Measurements from ENCODE around the gene WWOX.

DNA sequence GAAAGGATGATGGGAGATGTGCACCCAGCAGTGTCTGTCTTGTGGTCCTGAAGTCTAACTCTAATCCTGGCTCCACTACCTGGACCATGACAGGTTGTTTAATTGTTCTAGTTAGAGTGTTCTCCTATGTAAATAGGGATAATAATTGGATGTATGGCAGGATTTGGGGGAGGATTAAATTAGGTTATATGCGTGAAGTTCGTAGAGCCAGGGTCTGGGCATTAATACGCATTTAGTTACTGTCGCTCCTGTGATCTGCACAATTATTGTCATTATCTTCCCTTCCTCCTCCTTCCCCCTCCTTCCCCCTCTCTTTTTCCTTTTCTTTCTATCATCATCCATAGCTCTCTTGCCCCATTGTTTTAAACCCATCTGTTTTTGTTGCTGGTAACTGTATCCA, 210.3 kb downstream of the WWOX start:
- no peak for TF ChIP-seq POLR2A (IDR thresholded peaks at IDR 0.05; ENCODE audit: low read length)
- TF ChIP-seq, protein P1, sequence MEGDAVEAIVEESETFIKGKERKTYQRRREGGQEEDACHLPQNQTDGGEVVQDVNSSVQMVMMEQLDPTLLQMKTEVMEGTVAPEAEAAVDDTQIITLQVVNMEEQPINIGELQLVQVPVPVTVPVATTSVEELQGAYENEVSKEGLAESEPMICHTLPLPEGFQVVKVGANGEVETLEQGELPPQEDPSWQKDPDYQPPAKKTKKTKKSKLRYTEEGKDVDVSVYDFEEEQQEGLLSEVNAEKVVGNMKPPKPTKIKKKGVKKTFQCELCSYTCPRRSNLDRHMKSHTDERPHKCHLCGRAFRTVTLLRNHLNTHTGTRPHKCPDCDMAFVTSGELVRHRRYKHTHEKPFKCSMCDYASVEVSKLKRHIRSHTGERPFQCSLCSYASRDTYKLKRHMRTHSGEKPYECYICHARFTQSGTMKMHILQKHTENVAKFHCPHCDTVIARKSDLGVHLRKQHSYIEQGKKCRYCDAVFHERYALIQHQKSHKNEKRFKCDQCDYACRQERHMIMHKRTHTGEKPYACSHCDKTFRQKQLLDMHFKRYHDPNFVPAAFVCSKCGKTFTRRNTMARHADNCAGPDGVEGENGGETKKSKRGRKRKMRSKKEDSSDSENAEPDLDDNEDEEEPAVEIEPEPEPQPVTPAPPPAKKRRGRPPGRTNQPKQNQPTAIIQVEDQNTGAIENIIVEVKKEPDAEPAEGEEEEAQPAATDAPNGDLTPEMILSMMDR (IDR thresholded peaks at IDR 0.05), result no peak
- TF ChIP-seq ZC3H11A (IDR thresholded peaks at IDR 0.05), result no peak
- TF ChIP-seq, protein P2, sequence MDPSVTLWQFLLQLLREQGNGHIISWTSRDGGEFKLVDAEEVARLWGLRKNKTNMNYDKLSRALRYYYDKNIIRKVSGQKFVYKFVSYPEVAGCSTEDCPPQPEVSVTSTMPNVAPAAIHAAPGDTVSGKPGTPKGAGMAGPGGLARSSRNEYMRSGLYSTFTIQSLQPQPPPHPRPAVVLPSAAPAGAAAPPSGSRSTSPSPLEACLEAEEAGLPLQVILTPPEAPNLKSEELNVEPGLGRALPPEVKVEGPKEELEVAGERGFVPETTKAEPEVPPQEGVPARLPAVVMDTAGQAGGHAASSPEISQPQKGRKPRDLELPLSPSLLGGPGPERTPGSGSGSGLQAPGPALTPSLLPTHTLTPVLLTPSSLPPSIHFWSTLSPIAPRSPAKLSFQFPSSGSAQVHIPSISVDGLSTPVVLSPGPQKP (IDR thresholded peaks at IDR 0.05; ENCODE audit: low read depth, low read length), result no peak
- TF ChIP-seq, protein P3, sequence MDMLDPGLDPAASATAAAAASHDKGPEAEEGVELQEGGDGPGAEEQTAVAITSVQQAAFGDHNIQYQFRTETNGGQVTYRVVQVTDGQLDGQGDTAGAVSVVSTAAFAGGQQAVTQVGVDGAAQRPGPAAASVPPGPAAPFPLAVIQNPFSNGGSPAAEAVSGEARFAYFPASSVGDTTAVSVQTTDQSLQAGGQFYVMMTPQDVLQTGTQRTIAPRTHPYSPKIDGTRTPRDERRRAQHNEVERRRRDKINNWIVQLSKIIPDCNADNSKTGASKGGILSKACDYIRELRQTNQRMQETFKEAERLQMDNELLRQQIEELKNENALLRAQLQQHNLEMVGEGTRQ (IDR thresholded peaks at IDR 0.05), result no peak
- no peak for TF ChIP-seq BHLHE40 (IDR thresholded peaks at IDR 0.05; ENCODE audit: low read depth, low read length)
- TF ChIP-seq CBX8 (IDR thresholded peaks at IDR 0.05), result no peak
- TF ChIP-seq, protein P4, sequence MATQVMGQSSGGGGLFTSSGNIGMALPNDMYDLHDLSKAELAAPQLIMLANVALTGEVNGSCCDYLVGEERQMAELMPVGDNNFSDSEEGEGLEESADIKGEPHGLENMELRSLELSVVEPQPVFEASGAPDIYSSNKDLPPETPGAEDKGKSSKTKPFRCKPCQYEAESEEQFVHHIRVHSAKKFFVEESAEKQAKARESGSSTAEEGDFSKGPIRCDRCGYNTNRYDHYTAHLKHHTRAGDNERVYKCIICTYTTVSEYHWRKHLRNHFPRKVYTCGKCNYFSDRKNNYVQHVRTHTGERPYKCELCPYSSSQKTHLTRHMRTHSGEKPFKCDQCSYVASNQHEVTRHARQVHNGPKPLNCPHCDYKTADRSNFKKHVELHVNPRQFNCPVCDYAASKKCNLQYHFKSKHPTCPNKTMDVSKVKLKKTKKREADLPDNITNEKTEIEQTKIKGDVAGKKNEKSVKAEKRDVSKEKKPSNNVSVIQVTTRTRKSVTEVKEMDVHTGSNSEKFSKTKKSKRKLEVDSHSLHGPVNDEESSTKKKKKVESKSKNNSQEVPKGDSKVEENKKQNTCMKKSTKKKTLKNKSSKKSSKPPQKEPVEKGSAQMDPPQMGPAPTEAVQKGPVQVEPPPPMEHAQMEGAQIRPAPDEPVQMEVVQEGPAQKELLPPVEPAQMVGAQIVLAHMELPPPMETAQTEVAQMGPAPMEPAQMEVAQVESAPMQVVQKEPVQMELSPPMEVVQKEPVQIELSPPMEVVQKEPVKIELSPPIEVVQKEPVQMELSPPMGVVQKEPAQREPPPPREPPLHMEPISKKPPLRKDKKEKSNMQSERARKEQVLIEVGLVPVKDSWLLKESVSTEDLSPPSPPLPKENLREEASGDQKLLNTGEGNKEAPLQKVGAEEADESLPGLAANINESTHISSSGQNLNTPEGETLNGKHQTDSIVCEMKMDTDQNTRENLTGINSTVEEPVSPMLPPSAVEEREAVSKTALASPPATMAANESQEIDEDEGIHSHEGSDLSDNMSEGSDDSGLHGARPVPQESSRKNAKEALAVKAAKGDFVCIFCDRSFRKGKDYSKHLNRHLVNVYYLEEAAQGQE (IDR thresholded peaks at IDR 0.05), result no peak
- TF ChIP-seq EP300 (IDR thresholded peaks at IDR 0.05), result no peak
